Adrenal gland (tissue), 12 donors: ENCODE data around the gene ATG4B. TPM values are rescaled to one million over a fixed set of nuclear protein-coding genes. Genes with fewer than 3 reads are reported as not detected.

Experiments
- DNase-seq, 7 donors: peaks; one replicate each; pipeline ENCODE4 v3.0.0-alpha.2; 2019 to 2020
- H3K27ac ChIP-seq, 5 donors: fragments of 200-600 bp; sonication (generic) in 4 of 5; 1 replicate in 3 of 5; 2 replicates in 2 of 5; pipeline versions ENCODE4 v1.5.1 to v1.8.0; 2016 to 2020; ENCODE audit warnings: mild to moderate bottlenecking in 1 of 5
- H3K27me3 ChIP-seq: fragments of 200-600 bp; 2 replicates; pipeline ENCODE4 v1.8.0; 2021
- H3K36me3 ChIP-seq, 2 donors: fragments of 200-600 bp; replicated peaks in 1 of 2; 1 replicate in 1 of 2; 2 replicates in 1 of 2; pipeline versions ENCODE4 v1.5.1 to v1.8.0; 2018 to 2022
- H3K4me1 ChIP-seq, 2 donors: fragments of 200-600 bp; replicated peaks in 1 of 2; 1 replicate in 1 of 2; 2 replicates in 1 of 2; pipeline versions ENCODE4 v1.5.1 to v1.8.0; 2018 to 2021
- H3K4me3 ChIP-seq, 4 donors: fragments of 200-600 bp; sonication (generic) in 3 of 4; one replicate each; pipeline ENCODE4 v1.5.1; 2016 to 2018
- H3K9me3 ChIP-seq, 3 donors: fragments of 200-600 bp; sonication (generic) in 1 of 3; replicated peaks in 1 of 3; 1 replicate in 2 of 3; 2 replicates in 1 of 3; pipeline versions ENCODE4 v1.5.1 to v1.8.0; 2016 to 2021
- POLR2A ChIP-seq, 2 donors: fragments of 450-650 bp; IDR thresholded peaks; one replicate each; pipeline ENCODE4 v1.6.1; 2017; ENCODE audit warnings: antibody characterized with exemption in 2 of 2, mild to moderate bottlenecking in 2 of 2, moderate library complexity in 1 of 2
- WGBS, 4 donors: extraction: QIAGEN DNeasy Blood & Tissue Kit in 2 of 4; methylation state at CpG; one replicate each; pipeline versions ENCODE4 v1.1.5 to v1.1.7; 2013 to 2017; 5-methylcytosine and 5-hydroxymethylcytosine counted together
- intact Hi-C, 2 donors: fragments of 100-400 bp; cut with DNase I; formaldehyde crosslinking; loops; one replicate each; pipeline versions ENCODE4 v1.14.1 to v1.15.0; 2022 to 2023
- polyA plus RNA-seq, 3 donors: library from polyadenylated mRNA; stranded (reverse); fragments of 200-250 nt in 2 of 3; fragments of 350-450 nt in 1 of 3; fragmentation: Illumina TruSeq in 1 of 3; extraction: RNeasy Lipid Tissue Mini Kit (QIAGEN cat#74804) in 1 of 3; gene quantifications; one replicate each; pipeline ENCODE4 v1.2.3, GENCODE V29; 2013 to 2014
- total RNA-seq, 9 donors: library from RNA; depleted of rRNA in 4 of 9; stranded (reverse); fragments of >200 nt in 4 of 9; fragments of 120-200 nt in 1 of 9; fragmentation: NEBNext Ultra II Directional in 1 of 9; extraction: Animal tissue kit (Norgen Biotek cat#: 25700) in 1 of 9; gene quantifications; one replicate each; pipeline versions ENCODE4 v1.1.0 to v1.2.4, GENCODE V29; 2013 to 2023
- TF ChIP-seq, protein P1 (sequence below), 6 experiments: fragments of 450-650 bp in 4 of 6; fragments of 200-600 bp in 2 of 6; sonication (generic) in 1 of 6; IDR thresholded peaks; 1 replicate in 5 of 6; 2 replicates in 1 of 6; pipeline versions ENCODE4 v1.5.1 to v1.8.0; 2016 to 2021; ENCODE audit warnings: antibody characterized with exemption in 6 of 6, mild to moderate bottlenecking in 2 of 6, moderate library complexity in 1 of 6
- donor health status: healthy with polysubstance abuse.
- donor health status: Bipolar disorder and iron deficiency.
- donor health status: DM: yes; HTN: yes; CAD: no.
- donor health status: DM: no; HTN: no; CAD: no.
- donor health status: DM: no; HTN: no; CAD: no.
- donor health status: DM: yes; HTN: yes; CAD: no.

The ATG4B gene
- total and polyA plus RNA-seq, 12 donors: 37.3 to 167 (median 60.2) TPM

DNA sequence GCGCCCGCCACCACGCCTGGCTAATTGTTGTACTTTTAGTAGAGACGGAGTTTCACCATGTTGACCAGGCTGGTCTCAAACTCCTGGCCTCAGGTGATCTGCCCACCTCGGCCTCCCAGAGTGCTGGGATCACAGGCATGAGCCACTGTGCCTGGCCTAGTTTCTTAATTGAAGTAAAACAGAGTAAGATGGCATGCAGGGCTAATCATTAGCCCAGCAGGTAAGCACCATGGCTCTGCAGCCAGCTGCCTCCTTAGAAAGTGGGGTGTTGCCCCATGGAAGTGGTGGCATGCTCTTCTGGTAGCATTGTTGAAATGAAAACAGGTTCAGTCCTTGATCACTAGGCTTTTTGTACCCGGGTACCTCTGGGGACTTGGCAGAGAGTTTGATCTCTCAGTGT is 12.4 kb downstream of the ATG4B start:
- no peaks in the 10 kb centered on the region for H3K4me1 ChIP-seq
- TF ChIP-seq, protein P1, sequence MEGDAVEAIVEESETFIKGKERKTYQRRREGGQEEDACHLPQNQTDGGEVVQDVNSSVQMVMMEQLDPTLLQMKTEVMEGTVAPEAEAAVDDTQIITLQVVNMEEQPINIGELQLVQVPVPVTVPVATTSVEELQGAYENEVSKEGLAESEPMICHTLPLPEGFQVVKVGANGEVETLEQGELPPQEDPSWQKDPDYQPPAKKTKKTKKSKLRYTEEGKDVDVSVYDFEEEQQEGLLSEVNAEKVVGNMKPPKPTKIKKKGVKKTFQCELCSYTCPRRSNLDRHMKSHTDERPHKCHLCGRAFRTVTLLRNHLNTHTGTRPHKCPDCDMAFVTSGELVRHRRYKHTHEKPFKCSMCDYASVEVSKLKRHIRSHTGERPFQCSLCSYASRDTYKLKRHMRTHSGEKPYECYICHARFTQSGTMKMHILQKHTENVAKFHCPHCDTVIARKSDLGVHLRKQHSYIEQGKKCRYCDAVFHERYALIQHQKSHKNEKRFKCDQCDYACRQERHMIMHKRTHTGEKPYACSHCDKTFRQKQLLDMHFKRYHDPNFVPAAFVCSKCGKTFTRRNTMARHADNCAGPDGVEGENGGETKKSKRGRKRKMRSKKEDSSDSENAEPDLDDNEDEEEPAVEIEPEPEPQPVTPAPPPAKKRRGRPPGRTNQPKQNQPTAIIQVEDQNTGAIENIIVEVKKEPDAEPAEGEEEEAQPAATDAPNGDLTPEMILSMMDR (IDR thresholded peaks at IDR 0.05): no peak
- TF ChIP-seq POLR2A (IDR thresholded peaks at IDR 0.05): no peak
- no peaks in the 10 kb centered on the region for H3K9me3 ChIP-seq
- no peaks in the 10 kb centered on the region for H3K27me3 ChIP-seq
- H3K4me3 ChIP-seq: no peak overlapping the region
- 92 to 96% (median 92%) methylated on average over 6 of the region's 6 CpGs for WGBS, 4 donors
- intact Hi-C loops: no loop called here
- H3K27ac ChIP-seq: no peak overlapping the region
- DNase-seq: no peak
- H3K36me3 ChIP-seq: peaks cover 0 to 32% of the 10 kb centered on the region in 2 donors

DNA sequence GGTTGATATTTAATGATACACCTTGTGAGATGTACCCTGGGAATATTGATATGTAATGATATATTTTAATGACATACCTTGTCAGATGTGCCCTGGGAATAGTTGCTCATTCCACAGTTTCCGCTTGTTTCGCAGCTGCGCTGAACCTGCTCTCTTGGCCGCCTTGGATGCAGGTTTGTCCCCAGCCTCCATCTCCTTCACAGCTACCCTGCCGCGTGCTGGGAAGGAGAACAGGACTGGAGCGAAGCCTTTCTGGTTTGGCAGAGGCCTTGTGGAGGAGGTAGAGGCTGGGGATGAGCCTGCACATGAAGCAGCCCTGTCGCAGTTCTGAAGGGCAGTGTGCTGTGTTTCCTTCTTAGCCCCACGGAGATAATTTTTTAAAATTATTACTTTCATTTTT is 14.6 kb downstream of the ATG4B start:
- Histone ChIP-seq H3K9me3 (no peaks in the 10 kb centered on the region), H3K27me3 (no peaks in the 10 kb centered on the region), H3K27ac (no peak overlapping the region), H3K4me3 (no peak overlapping the region), H3K36me3 (peaks cover 0 to 51% of the 10 kb centered on the region in 2 donors), H3K4me1 (no peaks in the 10 kb centered on the region)
- intact Hi-C loops: no loop called here
- 95 to 96% (median 95%) methylated on average over 9 of the region's 9 CpGs for WGBS, 4 donors
- TF ChIP-seq, protein P1 (IDR thresholded peaks at IDR 0.05): no peak
- TF ChIP-seq POLR2A (IDR thresholded peaks at IDR 0.05): no peak
- no peak for DNase-seq

DNA sequence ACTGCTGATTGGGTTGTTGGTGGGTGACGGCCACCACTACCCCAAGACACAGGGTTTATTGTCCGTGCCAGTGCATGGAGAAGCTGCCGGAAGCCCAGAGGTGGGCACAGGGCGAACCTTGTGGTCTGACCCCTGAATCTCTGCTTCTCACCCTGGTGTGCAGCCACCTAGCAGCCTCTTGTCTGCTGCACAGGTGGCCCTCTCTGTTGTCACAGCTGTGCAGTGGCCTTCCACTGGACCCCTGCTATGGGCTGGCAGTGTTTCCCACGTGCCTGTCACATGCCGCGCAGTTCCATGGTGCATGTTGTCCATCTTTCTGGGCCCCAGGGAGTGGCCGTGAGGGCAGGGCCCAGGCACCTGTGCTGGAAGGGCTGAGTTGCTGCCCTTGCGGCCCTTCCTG is 15.2 kb downstream of the ATG4B start:
- Histone ChIP-seq H3K27me3 (no peaks in the 10 kb centered on the region), H3K4me3 (no peak overlapping the region), H3K27ac (no peak overlapping the region), H3K9me3 (no peaks in the 10 kb centered on the region), H3K36me3 (peaks cover 0 to 52% of the 10 kb centered on the region in 2 donors), H3K4me1 (no peaks in the 10 kb centered on the region)
- TF ChIP-seq, protein P1 (IDR thresholded peaks at IDR 0.05): no peak
- TF ChIP-seq POLR2A (IDR thresholded peaks at IDR 0.05): no peak
- intact Hi-C loops: no loop called here
- no peak for DNase-seq
- 94 to 98% (median 97%) methylated on average over 4 to 9 of the region's 9 CpGs for WGBS, 4 donors

DNA sequence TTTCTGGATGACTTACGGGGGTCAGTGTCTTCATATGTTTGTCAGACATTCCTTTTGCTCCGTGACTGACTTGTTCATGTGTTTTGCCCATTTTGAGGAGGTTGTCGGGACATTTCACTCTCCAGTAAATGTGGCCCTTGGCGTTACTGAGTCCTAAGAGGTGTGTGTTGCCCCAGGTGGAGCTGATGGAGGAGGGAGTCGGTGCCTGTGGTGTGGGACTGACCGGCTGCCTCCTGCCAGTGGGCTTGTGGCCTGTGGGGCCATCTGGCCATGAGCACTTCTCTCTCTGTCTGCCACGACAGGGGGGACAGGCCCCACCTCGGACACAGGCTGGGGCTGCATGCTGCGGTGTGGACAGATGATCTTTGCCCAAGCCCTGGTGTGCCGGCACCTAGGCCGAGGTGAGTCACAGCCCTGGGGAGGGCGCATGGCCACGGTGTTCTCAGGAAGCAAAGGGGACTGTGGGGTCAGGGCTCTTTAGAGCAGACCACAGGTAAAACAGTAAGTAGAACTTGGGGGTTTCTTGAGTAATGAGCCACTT is 15.8 kb downstream of the ATG4B start:
- no peaks in the 10 kb centered on the region for H3K9me3 ChIP-seq
- TF ChIP-seq, protein P1 (IDR thresholded peaks at IDR 0.05): no peak
- no peak for TF ChIP-seq POLR2A (IDR thresholded peaks at IDR 0.05)
- DNase-seq: no peak
- intact Hi-C loops: no loop called here
- peaks cover 0 to 57% of the 10 kb centered on the region in 2 donors for H3K36me3 ChIP-seq
- H3K4me3 ChIP-seq: no peak overlapping the region
- H3K27ac ChIP-seq: no peak overlapping the region
- H3K4me1 ChIP-seq: no peaks in the 10 kb centered on the region
- 92 to 97% (median 94%) methylated on average over 10 to 13 of the region's 13 CpGs for WGBS, 4 donors
- H3K27me3 ChIP-seq: no peaks in the 10 kb centered on the region
